Activated CD8-positive, alpha-beta memory T cell treated with anti-CD3 and anti-CD28 coated beads, Interleukin-2, amount 50 U/mL, for 24 hours (primary cell): Measurements from ENCODE around the gene HOXD9.

Source experiments
- DNase-seq: peaks from one replicate; pipeline ENCODE4 v3.0.0-alpha.2; 2020; ENCODE audit errors: extremely low read depth

The HOXD9 gene

DNA sequence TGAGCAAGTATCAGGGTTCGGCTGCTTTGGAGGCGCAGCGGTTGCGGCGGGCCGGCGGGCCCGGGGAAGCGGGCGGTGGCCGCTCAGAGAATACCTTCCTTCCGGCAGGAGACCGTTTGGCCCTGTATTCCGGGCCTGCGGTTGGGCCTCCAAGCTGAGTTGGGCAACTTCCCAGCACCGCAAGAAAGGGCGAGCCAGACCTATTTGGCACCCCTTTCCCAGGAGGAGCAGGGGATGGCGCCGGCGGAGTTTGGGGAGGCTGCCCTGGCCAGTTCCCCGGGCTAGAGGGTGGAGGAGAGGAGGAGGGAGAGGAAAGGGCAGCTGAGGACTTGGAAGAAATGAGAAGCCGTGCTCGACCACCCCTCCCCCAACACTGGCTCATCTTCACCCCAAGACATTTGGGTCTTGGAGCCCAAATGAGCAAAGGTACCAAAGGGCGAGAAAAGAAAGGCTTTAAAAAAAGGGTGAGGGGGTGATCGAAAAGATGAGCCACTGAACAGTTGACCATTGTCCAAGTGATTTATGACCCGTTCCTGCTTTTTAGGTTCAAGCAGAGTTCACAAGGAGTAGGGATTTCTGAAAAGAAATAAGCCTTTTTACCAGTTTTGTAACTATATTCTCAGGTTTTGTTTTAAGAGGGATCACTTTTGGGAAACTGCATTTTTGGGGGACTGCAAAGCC lies 43.0 kb downstream of the HOXD9 start:
- DNase-seq: no peak

DNA sequence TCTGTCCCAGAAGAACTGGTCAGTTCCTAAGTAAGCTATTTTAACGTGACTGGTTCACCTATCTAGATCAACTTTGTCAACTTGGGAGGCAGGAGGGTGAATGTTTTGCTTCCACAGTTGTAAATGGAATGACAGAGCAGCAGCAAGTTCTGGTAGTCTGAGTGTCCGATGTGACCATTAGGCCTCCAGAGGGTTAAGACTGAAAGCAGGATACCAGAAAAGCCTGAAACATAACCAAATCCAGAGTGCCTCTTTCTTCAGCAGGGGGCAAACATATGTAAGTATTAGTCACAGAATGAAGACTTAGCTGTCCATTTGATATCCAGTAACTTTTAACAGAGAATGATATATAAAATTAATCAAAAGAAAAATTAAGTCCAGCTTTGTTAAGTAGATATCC lies 43.8 kb downstream of the HOXD9 start:
- DNase-seq: no peak

DNA sequence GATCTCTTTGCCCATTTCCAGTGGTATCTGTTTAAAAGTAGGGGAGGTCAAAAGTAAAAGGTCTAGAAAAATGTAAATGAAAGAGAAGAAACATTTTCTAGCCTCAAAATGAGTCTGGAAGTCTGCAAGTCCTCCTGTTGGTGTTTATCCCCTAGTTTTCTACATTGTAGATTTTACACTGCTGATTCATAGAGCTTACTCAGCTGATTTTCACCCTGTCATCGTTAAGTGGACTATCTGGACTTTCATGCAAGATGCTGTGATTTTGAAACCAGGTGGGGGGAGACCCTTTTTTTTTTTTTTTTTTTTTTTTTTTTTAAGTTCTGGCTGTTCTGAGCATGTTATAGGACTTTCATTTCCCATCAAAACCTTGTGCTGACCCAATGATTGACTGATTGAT lies 44.9 kb downstream of the HOXD9 start:
- no peak for DNase-seq

DNA sequence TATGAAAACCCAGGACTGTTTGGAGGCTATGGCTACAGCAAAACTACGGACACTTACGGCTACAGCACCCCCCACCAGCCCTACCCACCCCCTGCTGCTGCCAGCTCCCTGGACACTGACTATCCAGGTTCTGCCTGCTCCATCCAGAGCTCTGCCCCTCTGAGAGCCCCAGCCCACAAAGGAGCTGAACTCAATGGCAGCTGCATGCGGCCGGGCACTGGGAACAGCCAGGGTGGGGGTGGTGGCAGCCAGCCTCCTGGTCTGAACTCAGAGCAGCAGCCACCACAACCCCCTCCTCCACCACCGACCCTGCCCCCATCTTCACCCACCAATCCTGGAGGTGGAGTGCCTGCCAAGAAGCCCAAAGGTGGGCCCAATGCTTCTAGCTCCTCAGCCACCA lies 46.7 kb downstream of the HOXD9 start:
- DNase-seq: no peak

DNA sequence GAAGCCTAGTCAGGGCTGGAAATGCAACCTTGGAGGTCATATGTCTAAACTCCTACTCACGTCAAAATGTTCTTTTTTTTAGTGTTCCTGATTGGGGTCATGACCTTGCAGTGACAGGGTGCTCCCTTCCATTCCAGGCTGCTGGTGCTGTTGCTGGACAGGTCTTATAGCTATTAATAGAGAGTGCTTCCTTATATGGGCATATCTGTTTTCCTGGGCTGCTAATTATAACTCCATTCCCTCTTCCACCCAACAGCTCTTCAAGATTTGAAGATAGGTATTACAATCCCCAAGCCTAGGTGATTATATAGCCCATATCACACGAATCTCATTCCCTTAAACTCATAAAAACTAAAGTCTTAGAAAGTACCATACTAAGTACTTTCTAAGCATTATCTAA lies 47.2 kb downstream of the HOXD9 start:
- DNase-seq: no peak

DNA sequence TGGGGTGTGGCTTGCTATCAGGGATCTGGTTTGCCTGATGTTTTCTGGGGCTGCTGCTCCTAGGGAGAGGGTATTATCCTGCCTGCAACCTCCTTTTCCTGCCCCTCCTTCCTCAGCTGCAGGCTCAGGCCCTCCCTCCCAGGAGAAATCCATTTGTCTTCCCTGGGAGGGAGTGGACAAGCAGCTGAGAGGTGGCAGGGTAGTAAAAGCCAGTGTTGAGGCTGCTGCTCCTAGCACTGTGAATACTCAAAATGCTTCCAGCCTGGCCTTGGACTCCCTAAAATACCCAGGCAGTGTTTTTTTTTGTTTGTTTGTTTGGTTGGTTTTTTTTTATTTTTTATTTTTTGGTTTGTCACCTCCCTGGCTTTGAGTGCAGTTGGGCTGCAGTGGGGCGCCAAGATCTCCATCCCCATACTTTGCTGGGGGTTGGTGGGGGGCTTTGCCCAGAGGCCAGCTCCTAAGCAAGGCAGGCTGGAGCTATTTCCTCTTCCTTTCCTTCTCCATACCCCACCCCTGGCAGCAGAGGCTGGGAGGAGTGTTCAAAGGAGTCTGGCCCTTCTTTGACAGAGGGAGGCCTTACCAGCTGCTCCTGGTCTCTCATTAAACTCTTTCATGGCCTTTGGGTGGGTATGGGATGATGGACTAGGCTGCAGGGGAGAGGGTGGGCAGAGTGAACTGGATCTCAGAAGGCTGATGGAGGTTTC lies 48.2 kb downstream of the HOXD9 start:
- no peak for DNase-seq

DNA sequence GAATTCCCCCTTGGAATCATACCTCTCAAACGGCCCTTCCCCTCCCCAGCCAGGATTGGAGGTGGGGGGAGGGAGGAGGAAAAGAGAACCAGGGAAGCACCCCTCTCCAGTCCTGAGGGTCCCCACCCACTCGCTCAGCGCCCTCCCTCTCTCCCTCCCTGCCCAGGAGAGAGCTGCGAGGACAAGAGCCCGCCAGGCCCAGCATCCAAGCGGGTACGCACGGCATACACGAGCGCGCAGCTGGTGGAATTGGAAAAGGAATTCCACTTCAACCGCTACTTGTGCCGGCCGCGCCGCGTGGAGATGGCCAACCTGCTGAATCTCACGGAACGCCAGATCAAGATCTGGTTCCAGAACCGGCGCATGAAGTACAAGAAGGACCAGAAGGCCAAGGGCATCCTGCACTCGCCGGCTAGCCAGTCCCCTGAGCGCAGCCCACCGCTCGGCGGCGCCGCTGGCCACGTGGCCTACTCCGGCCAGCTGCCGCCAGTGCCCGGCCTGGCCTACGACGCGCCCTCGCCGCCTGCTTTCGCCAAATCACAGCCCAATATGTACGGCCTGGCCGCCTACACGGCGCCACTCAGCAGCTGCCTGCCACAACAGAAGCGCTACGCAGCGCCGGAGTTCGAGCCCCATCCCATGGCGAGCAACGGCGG lies 49.0 kb downstream of the HOXD9 start:
- DNase-seq: no peak

DNA sequence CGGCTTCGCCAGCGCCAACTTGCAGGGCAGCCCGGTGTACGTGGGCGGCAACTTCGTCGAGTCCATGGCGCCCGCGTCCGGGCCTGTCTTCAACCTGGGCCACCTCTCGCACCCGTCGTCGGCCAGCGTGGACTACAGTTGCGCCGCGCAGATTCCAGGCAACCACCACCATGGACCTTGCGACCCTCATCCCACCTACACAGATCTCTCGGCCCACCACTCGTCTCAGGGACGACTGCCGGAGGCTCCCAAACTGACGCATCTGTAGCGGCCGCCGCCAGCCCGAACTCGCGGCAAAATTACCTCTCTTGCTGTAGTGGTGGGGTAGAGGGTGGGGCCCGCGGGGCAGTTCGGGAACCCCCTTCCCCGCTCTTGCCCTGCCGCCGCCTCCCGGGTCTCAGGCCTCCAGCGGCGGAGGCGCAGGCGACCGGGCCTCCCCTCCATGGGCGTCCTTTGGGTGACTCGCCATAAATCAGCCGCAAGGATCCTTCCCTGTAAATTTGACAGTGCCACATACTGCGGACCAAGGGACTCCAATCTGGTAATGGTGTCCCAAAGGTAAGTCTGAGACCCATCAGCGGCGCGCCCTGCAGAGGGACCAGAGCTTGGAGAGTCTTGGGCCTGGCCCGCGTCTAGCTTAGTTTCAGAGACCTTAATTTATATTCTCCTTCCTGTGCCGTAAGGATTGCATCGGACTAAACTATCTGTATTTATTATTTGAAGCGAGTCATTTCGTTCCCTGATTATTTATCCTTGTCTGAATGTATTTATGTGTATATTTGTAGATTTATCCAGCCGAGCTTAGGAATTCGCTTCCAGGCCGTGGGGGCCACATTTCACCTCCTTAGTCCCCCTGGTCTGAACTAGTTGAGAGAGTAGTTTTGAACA lies 49.7 kb downstream of the HOXD9 start:
- DNase-seq: no peak

DNA sequence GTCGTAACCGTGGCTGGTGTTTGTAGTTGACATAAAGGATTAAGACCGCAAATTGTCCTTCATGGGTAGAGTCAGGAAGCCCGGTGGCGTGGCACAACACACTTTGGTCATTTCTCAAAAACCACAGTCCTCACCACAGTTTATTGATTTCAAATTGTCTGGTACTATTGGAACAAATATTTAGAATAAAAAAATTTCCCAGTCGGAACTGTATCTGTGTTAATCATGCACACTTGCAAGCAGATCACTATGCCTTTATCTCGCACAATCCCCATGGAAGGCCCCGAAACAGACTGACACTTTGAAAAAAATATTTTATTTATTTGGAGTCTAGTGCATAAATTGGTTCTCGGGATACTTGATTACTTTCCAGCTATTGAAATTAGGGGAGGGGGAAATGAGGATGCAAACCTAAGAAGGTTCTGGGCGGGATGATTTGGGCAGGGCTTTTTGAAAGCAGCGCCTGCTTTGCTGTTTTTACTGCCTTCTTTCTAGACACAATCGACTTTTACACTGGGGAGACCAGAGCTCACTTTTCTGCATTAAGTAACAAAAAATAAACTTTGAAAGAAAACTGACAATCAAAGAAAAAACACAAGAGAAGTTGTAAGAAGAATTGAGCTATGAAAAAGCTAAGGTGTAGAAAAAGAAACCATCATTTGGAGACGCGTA lies 50.5 kb downstream of the HOXD9 start:
- no peak for DNase-seq

DNA sequence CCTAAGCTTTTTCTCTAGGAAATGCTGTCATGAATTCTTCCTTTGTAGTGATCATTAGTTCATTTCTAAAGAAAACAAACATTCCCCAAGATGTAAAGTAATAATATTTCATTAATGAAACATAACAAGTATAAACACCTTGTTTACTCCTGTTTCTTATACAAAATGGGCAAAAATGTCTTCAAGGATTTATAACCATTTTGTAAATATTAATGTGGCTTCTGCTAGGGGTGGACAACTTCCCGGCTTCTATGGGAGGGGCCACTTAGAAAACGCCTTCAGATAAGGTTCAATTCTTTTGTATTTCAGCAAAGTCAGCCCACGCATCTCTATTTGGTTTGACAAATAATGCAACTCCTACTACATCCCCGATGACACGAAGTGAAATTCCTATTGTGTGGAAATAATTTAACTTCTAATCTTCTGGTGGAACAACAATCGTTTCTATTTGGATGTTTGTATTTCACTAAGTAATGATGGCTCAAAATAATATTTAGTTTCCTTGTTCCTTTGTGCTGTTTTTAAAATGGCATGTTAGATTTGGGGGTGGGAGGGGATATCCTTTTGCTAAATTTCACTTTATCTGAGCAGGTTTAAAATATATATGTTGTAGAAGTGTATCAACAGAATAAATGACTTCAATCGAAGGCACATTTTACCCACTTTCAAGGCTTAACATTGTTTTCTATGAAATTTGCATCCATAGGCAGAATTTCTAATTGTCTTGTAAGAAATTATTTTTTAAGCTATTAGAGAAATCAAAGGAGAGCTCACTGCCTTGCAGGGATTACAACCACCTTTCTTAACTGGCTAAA lies 51.3 kb downstream of the HOXD9 start:
- DNase-seq: no peak

DNA sequence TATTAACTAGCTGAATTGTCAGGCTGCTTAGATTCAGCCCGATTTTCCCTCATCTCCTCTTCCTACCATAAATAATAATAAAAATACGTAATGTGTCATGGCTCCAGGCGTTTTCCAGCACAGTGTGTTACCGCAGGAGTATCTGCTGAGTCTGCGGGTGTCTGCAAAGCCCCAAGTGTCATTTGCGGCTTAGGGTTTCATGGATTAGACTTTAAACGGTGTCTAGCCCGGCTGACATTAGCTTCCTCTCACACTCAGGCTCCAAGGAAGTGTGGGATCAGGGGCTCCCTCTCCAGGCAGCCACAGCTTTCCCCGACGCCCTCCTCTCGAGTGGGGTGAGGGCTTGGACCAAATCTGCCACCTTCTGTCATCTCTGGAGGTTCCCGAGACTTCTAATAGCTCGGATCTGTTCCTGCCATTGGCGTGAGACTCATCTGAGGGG lies 51.9 kb downstream of the HOXD9 start:
- DNase-seq: no peak
